Measurements from ENCODE around the gene FKBP8. TPM values are rescaled to one million over a fixed set of nuclear protein-coding genes. Genes with fewer than 3 reads are reported as not detected.
A peak's percentile ranks its signal among the peaks of the same experiment; 100 is the strongest.

FKBP8 gene
- total RNA-seq, 1 experiment from 2014 or later, result 182 TPM

DNA sequence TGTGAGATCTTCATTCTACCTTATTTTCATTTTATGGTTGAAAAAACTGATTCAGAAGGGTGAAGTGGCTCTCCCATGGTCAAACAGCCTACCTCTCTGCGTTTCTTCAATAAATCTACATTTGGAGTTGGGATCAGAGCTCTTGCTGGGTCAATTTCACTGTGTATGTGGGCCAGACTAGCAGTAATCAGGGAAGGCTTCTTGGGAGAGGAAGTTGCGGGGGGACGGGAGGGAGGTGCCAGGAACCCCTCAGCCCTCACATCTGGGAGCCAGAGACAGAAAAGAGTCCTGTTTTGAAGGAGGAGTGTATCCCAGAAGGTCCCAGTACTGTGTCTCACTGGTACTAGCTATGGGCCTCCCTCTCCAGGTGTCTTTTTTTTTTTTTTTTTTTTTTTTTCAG, 15.2 kb upstream of the FKBP8 start:
- Histone ChIP-seq H3K4me3 (ENCODE audit: low read depth in 2 of 2, low read length in 2 of 2) (peak overlapping the region; percentile 89 to 94), H3K27me3 (ENCODE audit: control insufficient read depth, insufficient read depth, low read length) (no peaks in the 10 kb centered on the region), H3K36me3 (ENCODE audit: control insufficient read depth, insufficient read depth, low read length) (peaks cover 5% of the 10 kb centered on the region; the same call in 1 of the 2 replicates), H3K9me3 (ENCODE audit: control insufficient read depth, insufficient read depth, low read depth, low read length) (no peaks in the 10 kb centered on the region), H3K27ac (ENCODE audit: low read length) (peak overlapping the region; percentile 96), H3K4me1 (ENCODE audit: control insufficient read depth, insufficient read depth, low read length) (0 out of 2 replicates have a peak, but pooled peaks cover 5% of the 10 kb centered on the region)
- intact Hi-C loops (cut with micrococcal nuclease; ENCODE audit: unreplicated experiment), result no loop called here
- DNase-seq (ENCODE audit: low read depth, low spot score), result no peak
- CTCF ChIA-PET, result interaction anchor here (0.6 to 0.7 kb wide), 2 partner anchors 213 to 450 kb away, joined by 4 to 5 read pairs; no protein-coding TSS in a partner anchor
- no peak for ATAC-seq
- BruUV-seq (replicated peaks), result no TSS peak
- TF ChIP-seq POLR2AphosphoS5 (IDR thresholded peaks at IDR 0.05; ENCODE audit: low read depth, low read length), result no peak
- TF ChIP-seq, protein P1, sequence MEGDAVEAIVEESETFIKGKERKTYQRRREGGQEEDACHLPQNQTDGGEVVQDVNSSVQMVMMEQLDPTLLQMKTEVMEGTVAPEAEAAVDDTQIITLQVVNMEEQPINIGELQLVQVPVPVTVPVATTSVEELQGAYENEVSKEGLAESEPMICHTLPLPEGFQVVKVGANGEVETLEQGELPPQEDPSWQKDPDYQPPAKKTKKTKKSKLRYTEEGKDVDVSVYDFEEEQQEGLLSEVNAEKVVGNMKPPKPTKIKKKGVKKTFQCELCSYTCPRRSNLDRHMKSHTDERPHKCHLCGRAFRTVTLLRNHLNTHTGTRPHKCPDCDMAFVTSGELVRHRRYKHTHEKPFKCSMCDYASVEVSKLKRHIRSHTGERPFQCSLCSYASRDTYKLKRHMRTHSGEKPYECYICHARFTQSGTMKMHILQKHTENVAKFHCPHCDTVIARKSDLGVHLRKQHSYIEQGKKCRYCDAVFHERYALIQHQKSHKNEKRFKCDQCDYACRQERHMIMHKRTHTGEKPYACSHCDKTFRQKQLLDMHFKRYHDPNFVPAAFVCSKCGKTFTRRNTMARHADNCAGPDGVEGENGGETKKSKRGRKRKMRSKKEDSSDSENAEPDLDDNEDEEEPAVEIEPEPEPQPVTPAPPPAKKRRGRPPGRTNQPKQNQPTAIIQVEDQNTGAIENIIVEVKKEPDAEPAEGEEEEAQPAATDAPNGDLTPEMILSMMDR (IDR thresholded peaks at IDR 0.05), result no peak
- no peak for TF ChIP-seq TCF7L2 (IDR thresholded peaks at IDR 0.05; ENCODE audit: low read depth, low read length)
- TF ChIP-seq, protein P2, sequence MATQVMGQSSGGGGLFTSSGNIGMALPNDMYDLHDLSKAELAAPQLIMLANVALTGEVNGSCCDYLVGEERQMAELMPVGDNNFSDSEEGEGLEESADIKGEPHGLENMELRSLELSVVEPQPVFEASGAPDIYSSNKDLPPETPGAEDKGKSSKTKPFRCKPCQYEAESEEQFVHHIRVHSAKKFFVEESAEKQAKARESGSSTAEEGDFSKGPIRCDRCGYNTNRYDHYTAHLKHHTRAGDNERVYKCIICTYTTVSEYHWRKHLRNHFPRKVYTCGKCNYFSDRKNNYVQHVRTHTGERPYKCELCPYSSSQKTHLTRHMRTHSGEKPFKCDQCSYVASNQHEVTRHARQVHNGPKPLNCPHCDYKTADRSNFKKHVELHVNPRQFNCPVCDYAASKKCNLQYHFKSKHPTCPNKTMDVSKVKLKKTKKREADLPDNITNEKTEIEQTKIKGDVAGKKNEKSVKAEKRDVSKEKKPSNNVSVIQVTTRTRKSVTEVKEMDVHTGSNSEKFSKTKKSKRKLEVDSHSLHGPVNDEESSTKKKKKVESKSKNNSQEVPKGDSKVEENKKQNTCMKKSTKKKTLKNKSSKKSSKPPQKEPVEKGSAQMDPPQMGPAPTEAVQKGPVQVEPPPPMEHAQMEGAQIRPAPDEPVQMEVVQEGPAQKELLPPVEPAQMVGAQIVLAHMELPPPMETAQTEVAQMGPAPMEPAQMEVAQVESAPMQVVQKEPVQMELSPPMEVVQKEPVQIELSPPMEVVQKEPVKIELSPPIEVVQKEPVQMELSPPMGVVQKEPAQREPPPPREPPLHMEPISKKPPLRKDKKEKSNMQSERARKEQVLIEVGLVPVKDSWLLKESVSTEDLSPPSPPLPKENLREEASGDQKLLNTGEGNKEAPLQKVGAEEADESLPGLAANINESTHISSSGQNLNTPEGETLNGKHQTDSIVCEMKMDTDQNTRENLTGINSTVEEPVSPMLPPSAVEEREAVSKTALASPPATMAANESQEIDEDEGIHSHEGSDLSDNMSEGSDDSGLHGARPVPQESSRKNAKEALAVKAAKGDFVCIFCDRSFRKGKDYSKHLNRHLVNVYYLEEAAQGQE (IDR thresholded peaks at IDR 0.05; ENCODE audit: insufficient read depth in 1 of 2, low read depth in 2 of 2, low read length in 1 of 2), result no peak
- no peak for TF ChIP-seq SIN3A (IDR thresholded peaks at IDR 0.05; ENCODE audit: borderline replicate concordance, insufficient read depth, low read depth, low read length)
- in situ Hi-C loops (cut with HindIII; ENCODE audit: low pct_unique_long_range_greater_than_20kb, low sequenced_read_pairs), result no loop called here
- POLR2A ChIA-PET, result interaction anchor here (0.6 kb wide), 1 partner anchor 14 kb away, joined by 3 read pairs; no protein-coding TSS in a partner anchor

DNA sequence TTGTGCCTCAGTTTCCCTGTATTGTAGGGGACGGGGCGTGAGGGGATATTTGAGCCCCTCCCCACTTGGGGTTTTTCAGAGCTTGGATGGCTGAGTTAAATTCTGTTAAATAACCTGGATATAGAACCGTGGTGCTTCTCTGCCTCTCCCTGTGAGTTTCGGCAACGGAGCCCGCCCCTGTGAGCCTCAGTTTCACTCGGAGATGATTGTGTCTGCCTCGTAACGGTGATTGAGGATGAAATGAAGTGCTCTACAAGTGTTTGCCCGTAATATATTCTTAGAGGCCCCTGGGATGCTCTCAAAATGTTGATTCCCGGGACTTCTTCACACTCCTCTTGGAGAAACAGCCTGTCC, 14.8 kb upstream of the FKBP8 start:
- 0 out of 2 replicates have a peak, but pooled peaks cover 5% of the 10 kb centered on the region for H3K4me1 ChIP-seq (ENCODE audit: control insufficient read depth, insufficient read depth, low read length)
- CTCF ChIA-PET, result interaction anchor here (0.6 to 0.7 kb wide), 2 partner anchors 214 to 450 kb away, joined by 4 to 5 read pairs; no protein-coding TSS in a partner anchor
- H3K9me3 ChIP-seq (ENCODE audit: control insufficient read depth, insufficient read depth, low read depth, low read length), result no peaks in the 10 kb centered on the region
- peaks cover 5% of the 10 kb centered on the region; the same call in 1 of the 2 replicates for H3K36me3 ChIP-seq (ENCODE audit: control insufficient read depth, insufficient read depth, low read length)
- POLR2A ChIA-PET, result interaction anchor here (0.6 kb wide), 2 partner anchors 15 to 224 kb away, joined by 3 to 4 read pairs; no protein-coding TSS in a partner anchor
- peak overlapping the region; percentile 89 to 94 for H3K4me3 ChIP-seq (ENCODE audit: low read depth in 2 of 2, low read length in 2 of 2)
- DNase-seq (ENCODE audit: low read depth, low spot score) (no peak), ATAC-seq (no peak)
- in situ Hi-C loops (cut with HindIII; ENCODE audit: low pct_unique_long_range_greater_than_20kb, low sequenced_read_pairs) (no loop called here), intact Hi-C loops (cut with micrococcal nuclease; ENCODE audit: unreplicated experiment) (no loop called here)
- TF ChIP-seq, protein P1 (IDR thresholded peaks at IDR 0.05), result no peak
- TF ChIP-seq SIN3A (IDR thresholded peaks at IDR 0.05; ENCODE audit: borderline replicate concordance, insufficient read depth, low read depth, low read length) (no peak), TCF7L2 (IDR thresholded peaks at IDR 0.05; ENCODE audit: low read depth, low read length) (no peak), POLR2AphosphoS5 (IDR thresholded peaks at IDR 0.05; ENCODE audit: low read depth, low read length) (no peak)
- TF ChIP-seq, protein P2 (IDR thresholded peaks at IDR 0.05; ENCODE audit: insufficient read depth in 1 of 2, low read depth in 2 of 2, low read length in 1 of 2), result no peak
- H3K27ac ChIP-seq (ENCODE audit: low read length), result peak overlapping the region; percentile 96
- no TSS peak for BruUV-seq (replicated peaks)
- no peaks in the 10 kb centered on the region for H3K27me3 ChIP-seq (ENCODE audit: control insufficient read depth, insufficient read depth, low read length)
